Measurements from ENCODE around the gene SLC16A5.
"Not testable (repeated sequence)": the region's sequence is repeated elsewhere in the genome, so short reads cannot be mapped to it uniquely, and the experiment has no call there.

The SLC16A5 gene

DNA sequence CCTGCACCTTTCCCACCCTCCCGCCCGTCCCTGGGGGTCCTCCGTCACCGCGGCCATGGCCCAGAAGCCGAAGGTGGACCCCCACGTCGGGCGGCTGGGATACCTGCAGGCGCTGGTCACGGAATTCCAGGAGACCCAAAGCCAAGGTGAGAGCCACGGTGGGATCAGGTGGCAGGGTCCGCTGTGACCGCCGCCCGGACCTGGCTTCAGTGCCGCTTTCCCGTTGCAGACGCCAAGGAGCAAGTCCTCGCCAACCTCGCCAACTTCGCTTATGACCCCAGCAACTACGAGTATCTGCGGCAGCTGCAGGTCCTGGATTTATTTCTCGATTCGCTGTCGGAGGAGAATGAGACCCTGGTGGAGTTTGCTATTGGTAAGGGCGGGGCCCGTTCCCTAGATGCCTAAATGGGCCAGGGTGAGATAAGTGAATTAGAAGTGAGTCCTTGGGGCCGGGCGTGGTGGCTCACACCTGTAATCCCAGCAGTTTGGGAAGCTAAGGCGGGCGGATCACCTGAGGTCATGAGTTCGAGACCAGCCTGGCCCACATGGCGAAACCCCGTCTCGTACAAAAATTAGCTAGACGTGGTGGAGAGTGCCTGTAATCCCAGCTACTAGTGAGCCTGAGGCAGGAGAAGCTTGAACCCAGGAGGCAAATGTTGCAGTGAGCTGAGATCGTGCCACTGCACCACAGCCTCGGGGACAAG is 22.6 kb downstream of the SLC16A5 start:
- no peak for DNase-seq (ENCODE audit: low read depth)

DNA sequence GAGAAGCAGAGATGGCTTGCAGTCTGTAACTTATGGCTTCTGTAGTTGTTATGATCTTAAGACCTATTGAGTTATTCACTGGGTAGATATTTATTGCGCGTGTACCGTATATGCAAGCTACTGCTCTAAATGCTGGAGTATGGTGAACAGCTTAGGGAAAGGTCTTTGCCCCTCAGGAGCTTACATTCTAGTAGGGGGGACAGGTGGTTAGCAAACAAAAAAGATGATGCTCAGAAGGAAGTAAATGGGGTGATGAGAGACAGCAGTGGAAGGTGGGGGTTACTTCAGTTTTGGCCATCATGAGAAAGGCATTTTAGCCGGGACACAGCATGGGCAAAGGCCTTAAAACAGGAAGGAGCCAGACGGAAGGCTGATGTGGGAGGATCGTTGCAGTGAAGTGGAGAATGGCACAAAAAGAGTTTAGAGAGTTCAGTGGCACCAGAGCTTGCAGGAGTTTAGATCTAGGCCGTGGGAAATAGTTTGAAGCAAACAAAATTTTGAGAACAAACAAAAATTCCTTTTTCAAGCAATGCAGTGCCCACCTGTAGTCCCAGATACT is 24.1 kb downstream of the SLC16A5 start:
- DNase-seq (ENCODE audit: low read depth), result no peak

DNA sequence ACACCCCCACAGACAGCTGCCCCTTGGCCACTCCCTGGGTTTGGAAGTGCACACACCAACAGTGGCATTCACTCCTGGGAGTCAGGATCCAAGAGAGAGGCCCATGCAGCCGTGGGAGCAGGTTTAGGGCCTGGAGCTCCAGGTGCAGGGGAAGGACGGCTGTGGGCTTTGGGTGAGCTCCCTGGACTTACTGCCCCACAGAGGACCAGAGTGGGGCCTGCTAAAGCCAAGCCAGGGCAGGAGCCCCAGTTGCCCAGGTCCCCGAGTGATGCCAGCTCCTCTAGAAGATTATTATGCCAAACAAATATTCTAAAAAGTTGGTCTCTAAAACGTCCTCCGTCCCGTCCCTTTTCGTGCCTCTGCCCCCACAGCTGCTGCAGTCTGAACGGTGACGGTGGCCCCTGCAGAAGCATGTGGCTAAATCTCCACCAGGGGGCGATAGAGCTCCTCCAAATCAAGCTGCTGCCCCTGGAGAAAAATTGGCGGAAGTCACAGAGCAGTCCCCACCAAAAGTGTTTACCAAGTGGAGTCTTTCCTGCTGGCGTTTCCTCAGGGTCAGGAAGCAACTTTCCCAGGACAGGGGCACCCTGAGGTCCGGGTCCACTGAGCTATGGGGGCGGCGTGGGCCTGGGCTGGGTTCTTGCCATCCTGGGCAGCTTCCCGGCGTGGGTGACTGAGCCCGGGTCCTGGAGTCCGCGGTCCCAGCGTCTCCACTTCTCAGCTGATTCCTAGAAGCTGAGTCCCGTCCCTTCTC is 26.2 kb downstream of the SLC16A5 start:
- DNase-seq (ENCODE audit: low read depth), result peak; percentile 80

DNA sequence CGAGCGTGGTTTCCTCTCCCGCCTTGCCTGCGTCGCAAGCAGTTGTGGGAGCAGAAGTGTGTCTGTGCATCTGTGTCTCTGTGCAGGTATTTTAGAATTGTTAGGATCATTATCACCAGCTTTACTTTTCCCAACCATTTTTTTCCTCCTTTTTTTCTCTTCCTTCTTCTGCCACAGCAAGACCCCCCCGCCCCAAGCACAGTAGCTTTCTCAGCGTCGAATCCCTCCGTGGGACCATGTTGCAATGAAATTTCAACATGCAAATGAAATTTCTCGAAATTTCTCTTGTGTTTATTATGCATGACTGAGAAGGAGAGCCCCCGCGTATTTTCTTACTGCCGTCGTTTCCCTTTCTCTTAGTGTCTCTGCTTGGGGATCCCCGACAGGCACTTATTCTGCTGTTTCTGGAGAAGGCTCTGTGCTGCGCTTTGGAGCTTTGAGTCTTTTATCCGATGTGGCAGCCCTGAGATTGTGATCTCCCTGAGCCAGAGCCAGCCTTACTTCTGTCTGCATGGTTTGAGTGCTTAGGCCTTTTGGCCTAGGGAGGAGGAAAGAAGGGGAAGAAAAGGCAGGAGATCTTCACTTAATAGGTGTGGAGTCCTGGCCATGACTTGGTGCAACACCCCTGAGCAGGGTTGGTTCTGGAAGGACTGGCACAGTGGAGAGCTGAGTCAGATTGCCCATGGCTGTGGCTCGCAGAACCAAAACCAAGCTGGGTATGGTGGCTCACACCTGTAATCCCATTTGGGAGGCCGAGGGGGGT is 27.0 kb downstream of the SLC16A5 start:
- no peak for DNase-seq (ENCODE audit: low read depth)

DNA sequence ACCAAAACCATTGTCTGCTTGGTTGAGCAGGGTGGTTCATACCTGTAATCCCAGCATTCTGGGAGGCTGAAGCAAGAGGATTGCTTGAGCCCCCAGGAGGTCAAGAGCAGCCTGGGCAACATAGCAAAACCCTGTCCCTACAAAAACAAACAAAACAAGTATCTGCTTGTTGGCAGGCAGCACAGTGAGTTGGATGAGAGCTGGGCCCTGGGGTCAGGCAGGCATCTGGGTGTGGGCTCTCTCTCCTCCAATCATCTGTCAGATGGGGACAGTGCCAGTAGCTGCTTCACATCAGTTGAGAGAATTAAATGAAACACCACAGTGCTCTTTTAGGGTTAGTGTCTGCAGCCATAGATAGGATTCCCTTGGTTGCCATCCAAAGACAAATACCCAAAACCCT is 27.8 kb downstream of the SLC16A5 start:
- DNase-seq (ENCODE audit: low read depth), result no peak

DNA sequence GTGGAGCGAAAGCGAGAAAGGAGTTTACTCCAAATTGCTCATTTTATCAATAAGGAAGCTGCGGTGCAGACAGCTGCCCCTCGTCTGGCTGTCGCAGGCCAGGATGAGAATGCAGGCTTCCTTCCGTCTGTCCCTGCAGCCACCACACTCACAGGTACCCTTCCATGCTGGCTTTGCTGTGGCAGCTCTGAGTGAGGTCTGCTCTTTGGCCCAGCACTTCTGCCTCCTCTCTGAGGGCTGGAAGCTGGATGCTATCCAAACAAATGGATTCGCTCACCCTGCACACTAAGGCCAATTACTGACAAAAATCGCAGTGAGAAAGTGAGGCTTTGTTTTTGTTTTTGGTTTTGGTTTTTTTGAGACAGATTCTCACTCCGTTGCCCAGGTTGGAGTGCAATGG is 29.0 kb downstream of the SLC16A5 start:
- no peak for DNase-seq (ENCODE audit: low read depth)

DNA sequence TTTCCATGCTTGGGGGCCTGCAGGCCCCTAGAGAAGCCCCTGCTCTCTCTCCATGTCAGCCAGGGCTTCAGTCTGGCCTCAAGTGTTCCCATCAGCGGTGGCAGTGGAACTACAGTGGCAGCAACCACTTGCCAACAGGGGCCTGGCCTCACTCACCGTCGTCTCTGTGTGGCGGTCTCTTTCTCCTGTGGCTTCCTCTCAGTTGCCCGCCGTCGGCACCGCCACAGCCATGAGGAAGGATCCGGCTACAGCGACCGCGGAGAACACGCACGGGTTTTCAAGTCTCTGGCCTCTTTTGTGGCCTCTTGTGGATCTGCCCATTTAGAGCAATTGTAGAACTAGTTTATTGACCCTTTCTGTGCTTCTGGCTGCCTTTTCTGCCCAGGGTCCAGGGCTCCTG is 30.6 kb downstream of the SLC16A5 start:
- no peak for DNase-seq (ENCODE audit: low read depth)

DNA sequence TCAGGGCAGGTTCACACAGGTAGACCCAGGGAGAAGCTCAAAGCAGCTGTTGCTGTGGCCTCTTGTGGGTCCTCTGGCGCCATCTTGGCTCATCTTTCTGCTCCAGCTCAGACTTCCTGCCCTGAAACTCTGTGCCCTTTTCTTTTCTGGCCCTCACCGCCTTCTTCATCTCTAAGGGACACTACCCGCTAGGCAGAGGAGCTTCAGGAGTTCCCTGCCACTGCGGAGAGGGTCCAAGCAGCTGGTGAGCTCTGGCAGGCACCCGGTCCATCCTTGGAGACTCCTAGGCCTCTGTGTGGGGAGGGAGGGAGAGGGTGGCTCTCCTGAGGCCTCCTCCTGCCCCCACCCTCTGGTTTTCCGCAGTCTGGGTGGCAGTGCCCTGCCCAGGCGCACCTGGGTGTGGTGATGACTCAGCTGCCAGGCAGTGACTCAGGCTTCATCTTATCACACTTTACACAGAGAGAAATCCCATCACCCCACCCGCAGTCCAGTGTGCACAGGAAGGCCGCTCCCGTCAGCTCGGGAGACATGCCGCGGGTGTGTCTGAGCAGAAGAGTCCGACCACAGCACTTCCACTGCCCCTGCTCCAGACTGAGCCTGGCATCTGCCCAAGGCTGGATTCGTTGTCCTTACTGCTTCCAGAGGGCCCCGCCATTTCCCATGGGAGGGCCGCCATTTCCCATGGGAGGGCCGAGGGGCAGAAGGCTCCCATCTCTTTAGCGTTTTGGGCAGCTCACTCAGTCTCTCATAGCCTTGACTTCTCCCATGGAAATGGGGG is 36.5 kb downstream of the SLC16A5 start:
- DNase-seq (ENCODE audit: low read depth), result peak; percentile 49

DNA sequence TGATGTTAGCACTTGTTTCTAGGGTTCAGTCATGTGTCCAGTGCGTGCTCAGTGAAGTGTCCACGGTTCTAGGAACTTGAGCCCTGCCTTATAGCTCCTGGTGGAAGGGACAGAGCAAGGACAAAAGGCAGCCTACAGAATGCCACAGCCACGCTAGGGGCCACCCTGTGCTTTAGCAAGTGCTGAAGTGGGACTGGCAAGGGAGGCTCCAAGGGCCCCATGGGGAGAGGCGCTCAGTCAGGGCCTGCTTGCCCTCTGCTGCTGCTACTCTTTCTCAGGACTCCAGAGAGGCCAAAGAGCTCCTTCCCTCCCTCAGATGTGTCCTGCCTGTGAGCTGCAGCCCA is 37.0 kb downstream of the SLC16A5 start:
- DNase-seq (ENCODE audit: low read depth), result no peak

DNA sequence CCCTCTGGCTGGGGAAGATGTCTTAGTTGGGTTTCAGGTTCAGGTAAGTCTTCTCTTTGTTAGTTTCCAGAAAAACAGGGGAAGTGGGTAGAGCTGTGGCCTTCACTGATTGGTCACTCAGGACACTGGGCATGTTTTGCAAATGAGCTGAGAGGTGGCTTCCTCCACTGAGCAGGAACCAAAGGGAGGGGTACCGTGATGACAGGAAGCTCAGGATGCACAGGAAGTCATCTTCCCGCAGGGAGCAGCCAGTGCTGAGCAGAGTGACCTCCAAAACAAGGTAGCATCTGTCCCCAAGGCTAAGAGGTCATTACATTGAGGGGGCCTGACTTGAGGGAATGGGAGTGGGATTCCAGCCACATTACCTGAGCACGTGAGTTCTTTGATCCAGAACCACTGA is 38.2 kb downstream of the SLC16A5 start:
- no peak for DNase-seq (ENCODE audit: low read depth)

DNA sequence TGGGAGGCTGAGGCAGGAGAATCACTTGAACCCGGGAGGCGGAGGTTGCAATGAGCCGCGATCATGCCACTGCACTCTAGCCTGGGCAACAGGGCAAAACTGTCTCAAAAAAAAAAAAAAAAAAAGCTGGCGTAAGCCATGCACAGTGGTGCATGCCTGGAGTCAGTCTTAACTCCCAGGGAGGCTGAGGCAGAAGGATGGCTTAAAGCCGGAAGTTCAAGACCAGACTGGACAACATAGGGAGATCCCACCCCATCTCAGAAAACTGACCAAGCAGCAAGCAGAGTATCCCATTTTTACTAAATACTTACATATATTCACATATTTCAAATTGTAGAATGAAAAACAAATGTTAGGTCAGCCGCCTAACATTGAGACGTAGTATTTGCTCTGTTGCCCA is 39.2 kb downstream of the SLC16A5 start:
- DNase-seq (ENCODE audit: low read depth), result no peak

DNA sequence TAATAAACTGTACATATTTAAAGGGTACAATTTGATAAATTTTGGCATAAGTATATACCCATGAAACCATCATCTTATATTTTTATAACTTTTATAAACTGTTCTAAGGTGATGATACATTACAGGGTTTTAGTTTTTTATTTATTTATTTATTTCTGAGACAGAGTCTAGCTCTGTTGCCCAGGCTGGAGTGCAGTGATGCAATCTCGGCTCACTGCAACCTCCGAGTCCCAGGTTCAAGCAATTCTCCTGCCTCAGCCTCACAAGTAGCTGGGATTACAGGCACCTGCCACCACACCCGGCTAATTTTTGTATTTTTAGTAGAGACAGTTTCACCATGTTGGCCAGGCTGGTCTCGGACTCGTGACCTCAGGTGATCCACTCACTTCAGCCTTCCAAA is 40.2 kb downstream of the SLC16A5 start:
- not testable (repeated sequence) for DNase-seq (ENCODE audit: low read depth)

DNA sequence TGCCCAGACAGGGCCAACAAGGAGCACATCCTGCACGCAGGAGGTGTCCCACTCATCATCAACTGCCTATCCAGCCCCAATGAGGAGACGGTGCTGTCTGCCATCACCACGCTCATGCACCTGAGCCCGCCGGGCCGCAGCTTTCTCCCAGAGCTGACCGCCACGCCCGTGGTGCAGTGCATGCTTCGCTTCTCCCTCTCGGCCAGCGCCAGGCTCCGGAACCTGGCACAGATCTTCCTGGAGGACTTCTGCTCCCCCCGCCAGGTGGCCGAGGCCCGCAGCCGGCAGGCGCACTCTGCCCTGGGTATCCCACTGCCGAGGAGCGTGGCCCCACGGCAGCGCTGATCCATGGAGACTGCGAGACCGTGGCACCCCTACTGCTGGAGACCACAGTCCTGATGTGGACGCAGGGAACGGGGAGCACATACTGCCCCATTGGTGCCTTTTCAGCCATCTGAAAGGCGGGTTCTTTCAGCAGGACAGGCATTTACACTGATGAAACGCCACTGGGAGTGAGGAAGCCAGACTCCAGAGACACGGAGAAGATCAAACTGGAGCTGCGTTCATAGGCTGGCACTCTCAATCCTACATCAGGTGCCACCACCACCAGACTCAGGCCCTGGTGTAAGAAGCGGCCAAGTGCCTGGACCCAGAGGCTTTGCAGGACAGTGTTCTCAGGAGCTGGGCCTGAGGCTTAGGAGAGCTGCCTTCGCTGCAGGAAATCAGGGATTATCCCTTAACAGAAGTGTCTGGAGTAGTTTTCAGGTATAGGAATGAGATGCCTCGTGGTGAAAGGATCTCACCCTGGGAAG is 41.1 kb downstream of the SLC16A5 start:
- DNase-seq (ENCODE audit: low read depth), result no peak

DNA sequence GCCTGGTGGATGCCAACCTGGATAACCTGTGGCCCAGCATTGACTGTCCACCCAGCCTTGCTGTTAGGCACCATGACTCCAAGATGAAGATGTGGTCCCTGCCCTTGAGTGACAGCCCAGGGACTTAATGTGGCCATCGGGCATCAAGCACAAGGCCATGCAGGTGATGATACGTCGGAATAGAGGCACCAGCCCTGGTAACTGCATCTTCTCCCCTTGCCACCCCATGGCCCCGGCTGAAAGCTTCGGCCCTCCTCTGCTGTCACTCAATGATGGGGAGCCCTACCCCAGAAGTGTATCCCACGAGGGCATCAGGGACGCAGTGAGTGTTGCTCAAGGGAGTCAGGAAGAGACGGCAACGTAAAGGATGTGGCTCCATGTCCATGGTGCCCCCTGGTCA is 41.8 kb downstream of the SLC16A5 start:
- DNase-seq (ENCODE audit: low read depth), result no peak

DNA sequence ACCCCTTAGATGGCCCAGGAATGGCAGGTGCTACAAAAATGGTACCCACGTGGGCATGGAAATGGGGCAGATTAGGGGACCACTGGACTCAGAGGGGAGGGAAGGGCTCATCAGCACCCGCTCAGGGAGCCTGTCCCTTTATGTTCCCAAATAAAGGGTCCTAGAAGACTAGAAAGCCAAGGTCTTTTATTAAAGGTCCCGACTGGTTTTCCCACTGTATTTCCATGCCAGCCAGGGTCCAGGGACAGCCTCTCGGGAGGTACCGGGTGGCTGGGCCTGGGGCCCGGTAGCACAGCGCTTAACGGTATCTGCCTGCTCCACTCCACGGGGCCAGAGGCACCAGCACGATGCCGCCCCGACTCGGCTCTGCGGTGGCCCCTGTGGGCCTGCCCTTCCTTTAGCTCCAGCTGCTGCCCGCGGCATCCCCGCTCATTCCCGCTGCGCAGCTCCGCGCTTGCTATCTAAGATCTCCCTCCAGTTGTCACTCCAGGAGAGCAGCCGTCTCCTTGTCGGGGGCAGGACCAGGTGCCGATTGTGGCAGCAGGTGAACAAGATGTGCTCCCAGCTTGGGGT is 42.4 kb downstream of the SLC16A5 start:
- DNase-seq (ENCODE audit: low read depth), result no peak

DNA sequence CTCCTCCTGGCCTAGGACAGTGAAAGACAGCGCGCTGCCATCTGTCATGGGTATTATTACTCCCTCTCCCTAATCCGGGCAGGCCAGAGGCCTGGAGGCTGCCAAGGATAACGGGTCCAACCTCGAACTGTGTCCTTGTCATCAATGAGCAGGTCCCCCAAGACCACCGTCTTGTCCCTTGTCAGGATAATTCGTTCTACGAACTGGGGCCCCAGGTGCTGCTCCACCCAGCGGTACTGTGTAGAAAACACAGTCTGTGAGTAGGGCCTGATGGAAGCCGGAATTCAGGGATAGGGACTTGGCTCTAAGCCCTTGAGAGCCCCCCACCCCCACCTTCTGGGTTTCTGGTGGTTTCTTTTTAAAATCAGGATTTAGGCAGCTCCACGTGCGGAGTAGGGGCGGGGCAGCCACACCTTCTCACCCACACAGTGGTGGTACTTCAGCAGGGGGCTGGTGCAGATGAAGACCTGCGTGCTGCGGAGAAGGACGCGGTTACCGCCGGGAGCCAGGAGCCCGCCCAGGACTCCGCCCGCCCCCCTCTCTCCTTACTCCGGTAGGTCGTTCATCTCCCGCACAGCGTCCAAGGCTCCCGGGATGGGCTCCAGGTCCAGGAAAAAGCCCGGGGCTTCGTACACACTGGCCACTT is 43.0 kb downstream of the SLC16A5 start:
- peak; percentile 43 for DNase-seq (ENCODE audit: low read depth)

DNA sequence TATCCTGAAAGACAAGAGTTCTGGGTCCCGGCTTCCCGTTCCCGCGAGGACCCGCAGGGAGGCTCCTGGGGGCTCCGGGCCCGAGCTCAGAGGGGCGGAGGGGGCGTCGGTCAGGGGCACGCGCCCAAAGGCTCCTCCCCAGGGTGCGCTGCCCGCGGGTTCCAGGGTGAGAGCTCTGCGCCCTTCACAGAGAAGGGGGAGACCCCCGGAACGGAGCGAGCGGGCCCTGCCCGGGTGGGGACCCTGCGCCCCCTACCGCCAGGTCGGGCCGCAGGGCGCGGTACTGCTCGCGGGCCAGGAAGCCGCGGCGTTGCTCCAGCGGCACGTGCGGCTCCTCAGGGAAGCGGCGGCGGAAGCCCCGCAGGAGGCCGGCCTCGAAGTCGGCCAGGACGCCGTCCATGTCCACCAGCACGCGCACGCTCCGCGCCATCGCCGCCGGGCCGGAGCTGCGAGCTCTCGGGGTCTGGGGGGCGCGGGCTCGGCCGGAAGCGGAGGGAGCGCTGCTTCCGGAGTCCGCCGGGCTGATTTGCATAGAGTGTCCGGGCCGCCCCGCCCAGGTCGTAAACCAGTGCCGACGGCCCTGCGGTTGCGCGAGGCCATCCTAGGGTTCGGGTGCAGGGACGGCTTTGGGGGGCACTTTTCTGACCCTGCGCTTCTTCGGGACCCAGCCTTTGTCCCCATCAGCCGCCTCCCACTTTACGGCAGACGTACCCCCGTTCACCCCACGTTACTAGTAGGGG is 43.7 kb downstream of the SLC16A5 start, which contains the start of gene NT5C:
Gene NT5C, minus strand, starts transcription at position 465 of the 740 bp plus-strand sequence. Its CDS starts 35 bp downstream, at position 430.
- peak; percentile 77 for DNase-seq (ENCODE audit: low read depth)

DNA sequence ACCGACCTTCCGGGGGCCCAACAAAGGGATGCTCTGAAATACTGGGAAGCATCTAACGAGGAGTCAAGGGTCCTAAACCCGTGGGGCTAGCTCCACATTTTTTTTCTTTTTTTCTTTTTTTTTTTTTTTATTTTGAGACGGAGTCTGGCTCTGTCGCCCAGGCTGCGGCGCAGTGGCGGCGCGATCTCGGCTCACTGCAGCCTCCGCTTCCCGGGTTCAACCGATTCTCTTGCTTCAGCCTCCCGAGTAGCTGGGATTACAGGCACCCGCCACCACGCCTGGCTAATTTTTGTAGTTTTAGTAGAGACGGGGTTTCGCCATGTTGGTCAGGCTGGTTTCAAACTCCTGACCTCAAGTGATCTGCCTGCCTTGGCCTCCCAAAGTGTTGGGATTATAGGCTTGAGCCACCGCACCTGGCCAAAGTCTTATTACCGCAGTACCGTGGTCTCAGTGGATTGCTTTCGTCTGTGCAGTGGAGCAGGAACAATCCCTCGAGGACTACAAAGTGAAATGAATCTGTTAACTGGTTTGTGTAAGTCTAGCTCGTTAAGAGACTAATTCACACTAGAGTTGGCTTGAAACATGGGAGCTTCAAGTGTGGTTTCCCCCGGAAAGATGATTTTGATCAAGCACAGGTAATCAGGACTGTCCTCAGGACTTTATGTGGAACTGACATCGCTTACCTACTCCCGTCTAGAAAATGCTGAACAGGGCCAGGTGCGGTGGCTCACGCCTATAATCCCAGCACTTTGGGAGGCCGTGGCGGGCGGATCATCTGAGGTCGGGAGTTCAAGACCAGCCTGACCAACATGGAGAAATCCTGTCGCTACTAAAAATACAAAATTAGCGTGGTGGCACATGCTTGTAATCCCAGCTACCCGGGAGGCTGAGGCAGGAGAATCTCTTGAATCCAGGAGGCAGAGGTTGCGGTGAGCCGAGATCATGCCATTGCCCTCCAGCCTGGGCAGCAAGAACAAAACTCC is 44.6 kb downstream of the SLC16A5 start:
- DNase-seq (ENCODE audit: low read depth), result not testable (repeated sequence)
